Endothelial cell of umbilical vein (primary cell): ENCODE results near the gene SPAG16. TPM values are rescaled to one million over a fixed set of nuclear protein-coding genes. Genes with fewer than 3 reads are reported as not detected.

Experiments used
- BruUV-seq: library from RNA; stranded (reverse); fragments of 400-500 nt; replicated peaks from 2 replicates; lab custom pipeline; 2021; lab: Mats Ljungman, UMichigan
- CTCF ChIA-PET: fragments of 300-600, 350-600 bp; sonication (Branson Sonifier 250); formaldehyde crosslinking; loops from one replicate; lab custom pipeline; 2021; ENCODE audit warnings: antibody characterized with exemption, inconsistent platforms; lab: Charles Lee
- POLR2A ChIA-PET: fragments of 300-600, 350-600 bp; sonication (Branson Sonifier 250); formaldehyde crosslinking; loops from one replicate; lab custom pipeline; 2021; ENCODE audit warnings: antibody characterized with exemption, inconsistent platforms; lab: Charles Lee
- DNase-seq: peaks from one replicate; pipeline ENCODE4 v3.0.0-alpha.2; 2011; ENCODE audit warnings: low read depth, low spot score
- FAIRE-seq: peaks from 2 replicates; lab custom pipeline; 2011; peaks lifted over from hg19 to GRCh38; lab: Jason Lieb, UNC
- H2AFZ ChIP-seq: 2 replicates; pipeline ENCODE4 v1.6.0; 2012; ENCODE audit warnings: low read depth, low read length, control low read depth, inconsistent platforms
- H3K27ac ChIP-seq: 2 replicates; pipeline ENCODE4 v1.5.1; 2011; ENCODE audit warnings: low read depth, mild to moderate bottlenecking, control low read depth, low read length, moderate library complexity; ENCODE audit not compliant: insufficient read depth
- H3K27me3 ChIP-seq, 2 experiments: 2 replicates each; pipeline versions ENCODE4 v1.6.0 to v1.6.1; 2011; ENCODE audit warnings: low read length in 2 of 2, mixed read lengths in 1 of 2; ENCODE audit not compliant: control insufficient read depth in 2 of 2, insufficient read depth in 2 of 2
- H3K36me3 ChIP-seq, 2 experiments: 2 replicates in 1 of 2; 3 replicates in 1 of 2; pipeline ENCODE4 v1.5.1; 2011; ENCODE audit warnings: low read length in 2 of 2, mild to moderate bottlenecking in 1 of 2, moderate library complexity in 1 of 2; ENCODE audit not compliant: control insufficient read depth in 2 of 2, insufficient read depth in 2 of 2; ENCODE audit errors: extremely low read depth in 1 of 2
- H3K4me1 ChIP-seq: 3 replicates; pipeline ENCODE4 v1.5.1; 2011; ENCODE audit warnings: mild to moderate bottlenecking, low read length; ENCODE audit not compliant: control insufficient read depth, insufficient read depth; ENCODE audit errors: extremely low read depth
- H3K4me2 ChIP-seq: 2 replicates; pipeline ENCODE4 v1.6.1; 2011; ENCODE audit warnings: low read length, control low read depth, mixed read lengths; ENCODE audit not compliant: insufficient read depth
- H3K4me3 ChIP-seq, 3 experiments: fragments of 200-600 bp in 1 of 3; sonication (generic), shearing (Covaris generic) in 1 of 3; replicated peaks in 1 of 3; 2 replicates each; pipeline ENCODE4 v1.5.1; 2011 to 2016; ENCODE audit warnings: control low read depth in 3 of 3, low read length in 3 of 3, mild to moderate bottlenecking in 2 of 3, inconsistent platforms in 1 of 3, low read depth in 1 of 3, moderate library complexity in 1 of 3; ENCODE audit not compliant: insufficient read depth in 1 of 3
- H3K79me2 ChIP-seq: 2 replicates; pipeline ENCODE4 v1.6.0; 2012; ENCODE audit warnings: low read length, inconsistent platforms; ENCODE audit not compliant: control insufficient read depth, insufficient read depth
- H3K9ac ChIP-seq: replicated peaks from 2 replicates; pipeline ENCODE3; 2011; ENCODE audit warnings: low read length, control low read depth; ENCODE audit not compliant: insufficient read depth; ENCODE audit errors: extremely low read depth
- H3K9me1 ChIP-seq: replicated peaks from 3 replicates; pipeline ENCODE4 v1.6.0; 2011; ENCODE audit warnings: mild to moderate bottlenecking, low read length; ENCODE audit not compliant: control insufficient read depth, insufficient read depth; ENCODE audit errors: extremely low read depth
- H3K9me3 ChIP-seq: replicated peaks from 2 replicates; pipeline ENCODE4 v1.5.1; 2012; ENCODE audit warnings: low read length, inconsistent platforms; ENCODE audit not compliant: control insufficient read depth, insufficient read depth
- H4K20me1 ChIP-seq: replicated peaks from 2 replicates; pipeline ENCODE3; 2011; ENCODE audit warnings: mild to moderate bottlenecking, low read length; ENCODE audit not compliant: control insufficient read depth, insufficient read depth; ENCODE audit errors: extremely low read depth
- EZH2 ChIP-seq: IDR thresholded peaks from 2 replicates; pipeline ENCODE4 v1.6.1; 2012; ENCODE audit warnings: borderline replicate concordance, low read depth, mild to moderate bottlenecking, moderate library complexity, low read length, inconsistent platforms; ENCODE audit not compliant: severe bottlenecking
- GATA2 ChIP-seq: IDR thresholded peaks from 2 replicates; pipeline ENCODE4 v1.7.0; 2011; ENCODE audit warnings: low read depth, mild to moderate bottlenecking, moderate library complexity, mixed read lengths, low read length; ENCODE audit not compliant: insufficient read length, insufficient read depth
- POLR2A ChIP-seq: IDR thresholded peaks from 2 replicates; pipeline ENCODE4 v1.6.1; 2012; ENCODE audit warnings: low read depth, mild to moderate bottlenecking, control low read depth, low read length
- POLR2AphosphoS5 ChIP-seq: IDR thresholded peaks from 2 replicates; pipeline ENCODE4 v1.6.1; 2012; ENCODE audit warnings: low read depth, mild to moderate bottlenecking, control low read depth, low read length, moderate library complexity; ENCODE audit not compliant: insufficient read depth
- dilution Hi-C: fragments of 300-500 bp; cut with MboI; formaldehyde crosslinking; loops from one replicate; pipeline ENCODE4 v1.15.0; 2019; ENCODE audit warnings: low sequenced_read_pairs; ENCODE audit not compliant: extremely low pct_ligation_motif_present
- intact Hi-C: fragments of 100-400 bp; cut with micrococcal nuclease; formaldehyde crosslinking; loops from one replicate; pipeline ENCODE4 v1.10.0; 2022
- polyA plus RNA-seq, 4 experiments: library from polyadenylated mRNA; depleted of rRNA in 3 of 4; stranded (reverse) in 3 of 4; unstranded in 1 of 4; fragments of >200 nt; gene quantifications; 2 replicates each; pipeline versions ENCODE4 v1.2.1 to v1.2.3, GENCODE V29; 2011 to 2012; ENCODE audit warnings: missing spikeins in 1 of 4
- total RNA-seq: library from RNA; stranded (reverse); gene quantifications from 2 replicates; pipeline ENCODE4 v1.2.3, GENCODE V29; 2021
- TF ChIP-seq, protein P1 (sequence below), 2 donors: IDR thresholded peaks; 1 replicate in 1 of 2; 2 replicates in 1 of 2; pipeline ENCODE4 v1.5.1; 2011; ENCODE audit warnings: low read length in 2 of 2, mild to moderate bottlenecking in 2 of 2, moderate library complexity in 2 of 2, control low read depth in 1 of 2, inconsistent platforms in 1 of 2, low read depth in 1 of 2; ENCODE audit not compliant: insufficient read depth in 1 of 2; ENCODE audit errors: extremely low read depth in 1 of 2

The SPAG16 gene
- total and polyA plus RNA-seq, 2 donors (not counting 3 experiments of a cell fraction or from before 2014, with no cell fraction given) = 4.0 to 7.7 TPM

DNA sequence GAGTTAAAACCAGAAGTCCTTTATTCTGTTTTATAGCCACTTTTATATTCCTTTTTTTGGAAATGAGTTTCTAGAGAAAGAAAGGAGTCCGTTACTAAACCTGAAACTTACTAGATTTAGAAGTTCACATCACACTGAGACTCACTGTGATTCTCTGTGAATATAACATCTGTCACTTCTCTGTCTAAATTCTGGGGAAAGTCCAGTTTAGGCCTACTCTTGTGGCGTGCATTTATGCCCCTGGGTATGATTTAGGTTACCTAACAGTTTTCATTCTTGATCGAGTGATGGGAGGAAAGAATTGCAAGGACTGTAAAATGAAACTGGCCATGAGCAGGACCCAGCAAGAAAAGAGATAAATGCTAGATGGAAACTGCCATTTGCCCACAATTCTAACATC, 449.6 kb downstream of the SPAG16 start:
- TF ChIP-seq POLR2AphosphoS5 (no peak), POLR2A (no peak)
- TF ChIP-seq, protein P1, sequence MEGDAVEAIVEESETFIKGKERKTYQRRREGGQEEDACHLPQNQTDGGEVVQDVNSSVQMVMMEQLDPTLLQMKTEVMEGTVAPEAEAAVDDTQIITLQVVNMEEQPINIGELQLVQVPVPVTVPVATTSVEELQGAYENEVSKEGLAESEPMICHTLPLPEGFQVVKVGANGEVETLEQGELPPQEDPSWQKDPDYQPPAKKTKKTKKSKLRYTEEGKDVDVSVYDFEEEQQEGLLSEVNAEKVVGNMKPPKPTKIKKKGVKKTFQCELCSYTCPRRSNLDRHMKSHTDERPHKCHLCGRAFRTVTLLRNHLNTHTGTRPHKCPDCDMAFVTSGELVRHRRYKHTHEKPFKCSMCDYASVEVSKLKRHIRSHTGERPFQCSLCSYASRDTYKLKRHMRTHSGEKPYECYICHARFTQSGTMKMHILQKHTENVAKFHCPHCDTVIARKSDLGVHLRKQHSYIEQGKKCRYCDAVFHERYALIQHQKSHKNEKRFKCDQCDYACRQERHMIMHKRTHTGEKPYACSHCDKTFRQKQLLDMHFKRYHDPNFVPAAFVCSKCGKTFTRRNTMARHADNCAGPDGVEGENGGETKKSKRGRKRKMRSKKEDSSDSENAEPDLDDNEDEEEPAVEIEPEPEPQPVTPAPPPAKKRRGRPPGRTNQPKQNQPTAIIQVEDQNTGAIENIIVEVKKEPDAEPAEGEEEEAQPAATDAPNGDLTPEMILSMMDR (IDR thresholded peaks at IDR 0.05; ENCODE audit: extremely low read depth in 1 of 2, insufficient read depth in 1 of 2, low read depth in 1 of 2, low read length in 2 of 2) = no peak
- DNase-seq = no peak
- CTCF ChIA-PET = no interaction called here

DNA sequence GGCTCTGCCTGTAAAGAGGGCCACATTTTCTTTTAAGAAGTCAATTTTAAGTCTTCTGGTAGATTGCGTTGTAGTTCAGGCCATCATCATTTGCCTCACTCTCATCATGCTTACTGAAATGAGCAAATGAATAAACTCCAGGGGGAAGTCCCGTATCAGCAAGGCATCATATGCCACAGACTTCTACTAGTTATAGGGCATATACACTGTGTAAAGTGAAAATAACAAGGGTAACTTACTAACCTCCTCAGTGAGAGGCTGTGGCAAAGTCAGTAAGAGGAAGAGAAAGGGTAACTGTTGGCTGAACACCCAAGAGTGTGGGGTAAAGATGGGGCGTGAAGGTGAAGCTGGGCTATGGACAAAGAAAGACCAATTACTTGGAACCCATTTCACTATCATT, 456.2 kb downstream of the SPAG16 start:
- dilution Hi-C loops = no loop called here
- POLR2A ChIA-PET = no interaction called here
- CTCF ChIA-PET = no interaction called here

More for the DNA sequence above, 449.6 kb downstream of the SPAG16 start:
- H3K4me3 ChIP-seq = no peak overlapping the region
- dilution Hi-C loops = no loop called here
- POLR2A ChIA-PET = no interaction called here
- no peaks in the 10 kb centered on the region for H3K9me1 ChIP-seq
- no peaks in the 10 kb centered on the region for H3K27me3 ChIP-seq
- intact Hi-C loops = no loop called here
- no peak for FAIRE-seq
- H2AFZ ChIP-seq = no peak overlapping the region
- no TSS peak for BruUV-seq
- H3K27ac ChIP-seq = no peak overlapping the region
- H3K9me3 ChIP-seq = peaks cover 2% of the 10 kb centered on the region
- H3K9ac ChIP-seq = no peak overlapping the region
- no peak overlapping the region for H3K4me2 ChIP-seq
- H4K20me1 ChIP-seq = no peaks in the 10 kb centered on the region
- no peaks in the 10 kb centered on the region for H3K36me3 ChIP-seq
- no peaks in the 10 kb centered on the region for H3K4me1 ChIP-seq
- no peaks in the 10 kb centered on the region for H3K79me2 ChIP-seq

More for the DNA sequence above, 456.2 kb downstream of the SPAG16 start:
- Histone ChIP-seq H4K20me1 (no peaks in the 10 kb centered on the region), H3K9me3 (peaks cover under 1% of the 10 kb centered on the region), H3K4me2 (no peak overlapping the region), H3K4me1 (no peaks in the 10 kb centered on the region), H3K9ac (no peak overlapping the region), H3K79me2 (no peaks in the 10 kb centered on the region), H3K9me1 (no peaks in the 10 kb centered on the region), H3K27me3 (no peaks in the 10 kb centered on the region), H3K4me3 (no peak overlapping the region), H2AFZ (no peak overlapping the region), H3K36me3 (no peaks in the 10 kb centered on the region), H3K27ac (no peak overlapping the region)
- intact Hi-C loops = no loop called here
- no peak for DNase-seq
- FAIRE-seq = no peak
- no TSS peak for BruUV-seq
- TF ChIP-seq POLR2A = no peak
- TF ChIP-seq EZH2 = no peak
- no peak for TF ChIP-seq GATA2
